NCI-H2107 (cell line): ENCODE results near the gene BRI3BP.
"Not testable (repeated sequence)": the region's sequence is repeated elsewhere in the genome, so short reads cannot be mapped to it uniquely, and the experiment has no call there.

Experiments used
- DNase-seq: peaks from one replicate; lab custom pipeline; 2025; lab: John Stamatoyannopoulos, UW

Gene BRI3BP

GRCh38 chr12:124972211-124972610, 21.2 kb upstream of the BRI3BP start:
- DNase-seq = no peak

- no peak for DNase-seq
These were observed 18.2 kb upstream of the BRI3BP start for GRCh38 chr12:124975276-124975675.

GRCh38 chr12:124976999-124977398, 16.4 kb upstream of the BRI3BP start:
- no peak for DNase-seq

GRCh38 chr12:124979568-124979967, 13.9 kb upstream of the BRI3BP start:
- DNase-seq = no peak

DNA sequence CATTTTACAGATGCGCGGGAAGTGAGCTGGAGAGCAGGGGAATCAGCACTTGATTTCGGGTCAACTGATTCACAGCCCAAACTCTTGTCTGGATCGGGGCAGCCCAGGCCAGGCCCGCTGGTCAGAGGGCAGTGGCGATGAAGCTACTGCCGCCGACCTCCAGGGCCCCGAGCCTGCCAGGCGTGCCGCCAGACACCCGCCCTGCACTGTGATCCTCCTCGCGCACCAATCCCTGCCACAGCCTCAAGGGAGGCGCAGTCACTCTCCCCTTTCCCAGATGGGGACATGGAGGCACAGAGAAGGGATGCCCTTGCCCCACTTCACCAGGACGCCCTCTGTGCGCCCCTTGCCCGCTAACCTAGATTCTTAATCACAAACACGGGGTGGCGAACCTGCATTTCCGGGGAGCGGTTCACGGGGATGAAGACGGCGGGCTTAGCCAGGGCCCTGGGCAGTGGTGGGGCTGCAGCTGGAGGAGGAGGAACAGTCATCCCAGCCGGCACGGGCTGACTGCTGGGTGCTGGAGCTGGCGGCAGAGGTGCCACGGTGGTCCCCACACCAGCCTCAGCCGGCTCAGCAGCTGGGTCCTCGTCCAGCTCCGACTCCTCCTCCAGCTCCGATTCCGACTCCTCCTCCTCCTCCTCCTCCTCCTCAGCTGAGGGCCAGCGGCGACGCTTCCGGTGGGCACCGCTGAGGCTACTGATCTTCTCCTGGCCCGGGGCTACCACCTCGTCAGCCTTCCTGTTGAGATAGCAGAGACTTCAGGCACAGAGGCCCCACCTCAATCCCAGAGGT, 13.2 kb upstream of the BRI3BP start:
- DNase-seq = no peak

GRCh38 chr12:124986876-124987275, 6.6 kb upstream of the BRI3BP start:
- not testable (repeated sequence) for DNase-seq

- DNase-seq = peak; percentile 84
These were observed 395 bp upstream of the BRI3BP start for GRCh38 chr12:124992874-124993625.

DNA sequence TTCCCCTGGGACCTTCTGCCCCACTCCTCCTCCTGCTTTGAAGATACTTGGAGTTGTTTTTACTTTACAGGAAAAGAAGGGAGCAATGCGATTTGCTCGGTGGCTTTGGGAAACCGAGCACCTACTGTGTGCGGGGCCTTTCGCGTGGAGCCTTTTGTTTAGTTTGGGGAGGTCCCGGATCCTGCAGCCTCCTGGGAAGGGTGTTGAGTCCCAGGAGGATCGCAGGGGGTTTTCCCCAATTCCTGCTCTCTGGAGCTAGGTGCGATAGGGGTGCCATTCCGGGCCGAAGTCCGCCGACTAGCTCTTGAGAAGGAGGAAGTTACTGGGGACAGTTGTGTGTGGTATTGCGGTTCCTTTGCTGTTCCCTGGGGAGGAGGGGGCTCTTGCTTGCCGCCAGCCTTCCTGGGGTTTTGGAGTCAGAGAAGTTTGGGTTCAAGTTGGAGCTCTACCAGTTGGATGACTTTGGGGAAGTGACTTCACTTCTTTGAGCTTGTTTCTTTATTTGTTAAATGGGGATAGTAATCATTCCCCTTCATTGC, 1.1 kb downstream of the BRI3BP start:
- no peak for DNase-seq

- DNase-seq = no peak
These were observed 1.9 kb downstream of the BRI3BP start for GRCh38 chr12:124995200-124995961.

DNA sequence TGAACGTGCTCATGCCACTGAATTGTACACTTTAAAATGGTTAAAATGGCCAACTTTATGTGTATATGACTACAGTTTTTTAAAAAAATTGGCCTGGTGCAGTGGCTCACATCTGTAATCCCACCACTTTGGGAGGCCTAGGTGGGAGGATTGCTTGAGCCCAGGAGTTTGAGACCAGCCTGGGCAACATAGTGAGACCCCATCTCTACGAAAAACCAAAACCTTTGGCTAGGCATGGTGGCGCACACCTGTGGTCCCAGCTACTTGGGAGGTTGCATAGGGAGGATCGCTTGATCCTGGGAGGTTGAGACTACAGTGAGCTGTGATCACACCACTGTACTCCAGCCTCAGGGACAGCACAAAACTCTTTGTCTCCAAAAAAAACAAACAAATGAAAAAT, 5.3 kb downstream of the BRI3BP start:
- DNase-seq = no peak

DNA sequence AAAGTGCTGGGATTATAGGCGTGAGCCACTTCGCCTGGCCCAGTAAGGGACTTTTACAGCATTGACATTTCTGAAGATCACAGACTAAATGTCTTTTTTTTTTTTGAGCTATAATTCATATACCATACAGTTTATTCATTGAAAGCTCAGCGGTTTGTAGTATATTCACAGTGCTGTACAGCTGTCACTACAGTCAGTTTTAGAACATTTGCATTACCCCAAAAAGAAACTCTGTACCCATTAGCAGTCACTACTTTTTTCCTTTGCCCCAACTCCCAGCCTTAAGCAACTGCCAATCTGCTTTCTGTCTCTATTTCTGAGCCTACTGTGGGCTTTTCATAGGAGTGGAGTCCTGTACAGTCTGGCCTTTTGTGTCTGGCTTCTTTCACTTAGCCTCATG, 8.2 kb downstream of the BRI3BP start:
- no peak for DNase-seq

DNA sequence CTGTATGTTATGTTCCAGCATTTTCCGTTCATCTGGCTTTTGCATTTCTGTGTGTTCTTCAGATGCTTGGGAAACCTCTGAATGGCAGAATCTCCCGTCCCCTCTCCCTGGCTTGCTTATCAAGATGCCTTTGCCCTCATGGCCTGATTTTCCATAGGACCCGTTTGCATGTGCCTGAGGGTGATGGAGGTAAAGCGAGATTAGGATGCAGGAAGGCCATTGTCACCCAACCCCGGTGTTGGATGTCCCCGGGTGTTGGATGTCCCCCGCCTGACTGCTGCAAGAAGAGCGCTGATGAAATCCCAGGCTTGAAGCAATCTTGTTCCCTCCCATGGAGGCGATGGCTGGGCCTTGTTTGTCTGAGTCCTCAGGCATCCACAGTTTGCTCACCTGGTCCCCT, 9.6 kb downstream of the BRI3BP start:
- DNase-seq = no peak

GRCh38 chr12:125004621-125005020, 11.2 kb downstream of the BRI3BP start:
- no peak for DNase-seq

DNA sequence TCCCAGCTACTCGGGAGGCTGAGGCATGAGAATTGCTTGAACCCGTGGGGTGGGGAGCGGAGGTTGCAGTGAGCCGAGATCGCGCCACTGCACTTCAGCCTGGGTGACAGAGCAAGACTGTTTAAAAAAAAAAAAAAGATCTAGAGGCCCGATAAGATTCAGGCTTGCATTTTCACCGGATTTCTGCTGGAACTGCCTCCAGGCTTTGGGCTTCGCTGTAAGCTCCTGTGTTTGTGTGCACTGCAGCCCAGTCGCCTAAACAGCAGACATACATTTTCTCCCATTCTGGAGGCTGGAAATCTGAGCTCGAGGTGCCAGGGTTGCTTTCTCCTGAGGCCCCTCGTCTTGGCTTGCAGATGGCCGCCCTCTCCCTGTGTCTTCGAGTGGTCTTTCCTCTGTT, 12.2 kb downstream of the BRI3BP start:
- no peak for DNase-seq

- DNase-seq = peak; percentile 80
These were observed 12.9 kb downstream of the BRI3BP start for GRCh38 chr12:125006365-125006764.

DNA sequence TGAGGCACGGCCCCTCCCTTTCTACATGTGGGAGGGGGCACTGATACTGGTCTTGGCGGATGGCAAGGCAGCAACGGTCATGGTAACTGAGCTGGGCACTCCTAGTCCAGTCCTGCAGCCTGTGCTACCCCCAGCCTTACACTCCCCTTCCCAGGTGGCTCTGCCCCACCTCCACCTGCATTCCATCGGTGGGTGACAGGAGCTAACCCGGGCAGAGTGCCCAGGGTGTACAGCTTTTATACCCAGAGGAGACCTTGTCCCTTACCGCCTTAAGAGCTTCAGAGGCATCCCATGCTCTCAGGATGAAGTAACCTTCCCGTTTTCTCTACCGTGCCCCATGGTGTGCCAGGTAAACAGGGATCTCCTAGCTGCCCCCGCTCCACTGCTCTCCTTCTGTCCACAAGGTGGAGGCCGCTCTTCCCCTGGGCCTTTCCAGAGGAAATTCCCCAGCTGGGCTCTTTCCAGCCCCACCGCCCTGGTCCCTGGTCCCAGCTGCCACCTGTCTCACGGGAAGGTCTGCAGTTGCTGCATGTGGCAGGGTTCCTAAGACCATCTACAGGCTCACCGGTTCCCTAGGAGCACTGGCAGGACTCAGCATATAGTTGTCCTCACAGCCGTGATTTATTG, 20.5 kb downstream of the BRI3BP start:
- peak; percentile 58 for DNase-seq

DNA sequence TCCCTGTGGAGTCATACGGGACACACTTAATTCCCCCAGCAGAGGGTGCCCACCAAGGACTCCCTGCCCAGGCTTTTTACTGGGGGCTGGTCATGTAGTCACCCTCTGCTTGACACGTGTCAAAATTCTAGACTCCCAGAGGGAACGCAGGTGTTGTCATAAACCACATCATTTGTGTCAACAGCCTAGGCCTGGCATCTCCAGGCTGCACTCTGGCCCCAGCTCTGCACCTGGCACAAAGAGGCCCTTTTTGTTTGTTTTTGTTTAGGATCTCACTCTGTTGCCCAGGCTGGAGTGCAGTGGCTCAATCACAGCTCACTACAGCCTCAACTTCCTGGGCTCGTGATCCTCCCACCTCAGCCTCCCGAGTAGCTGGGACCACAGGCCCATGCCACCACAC, 21.1 kb downstream of the BRI3BP start:
- DNase-seq = peak; percentile 72

DNA sequence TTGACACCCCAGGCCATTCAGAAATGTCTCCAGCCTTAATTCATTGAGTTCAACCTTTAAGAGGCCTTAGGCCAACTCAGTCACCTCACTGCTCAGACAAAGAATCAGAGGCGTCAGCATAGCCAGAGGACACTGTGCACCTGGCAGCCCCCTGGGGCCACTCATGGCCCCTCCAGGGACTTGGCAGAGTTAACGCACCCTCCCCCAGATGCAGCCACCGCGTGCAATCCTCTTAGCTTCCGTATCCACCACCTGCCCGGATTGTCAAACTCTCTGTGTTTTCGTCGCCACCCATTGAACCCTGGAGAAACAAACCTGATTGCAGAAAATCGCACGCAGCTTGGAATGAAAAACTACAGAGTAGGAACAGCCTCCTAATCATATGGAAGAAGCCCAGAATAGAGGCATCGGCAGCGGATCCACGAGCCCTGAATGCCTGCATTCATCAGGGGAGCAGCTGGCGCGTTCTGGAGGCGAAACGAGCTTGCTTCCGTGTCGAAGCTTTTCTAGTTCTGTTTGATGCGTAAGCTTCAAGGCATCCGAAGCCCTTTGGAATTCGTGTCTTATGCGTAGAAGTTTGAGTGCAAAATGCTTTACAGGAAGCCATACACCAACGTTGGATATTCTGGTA, 22.4 kb downstream of the BRI3BP start:
- peak; percentile 89 for DNase-seq

GRCh38 chr12:125017801-125018200, 24.4 kb downstream of the BRI3BP start:
- no peak for DNase-seq

- no peak for DNase-seq
These were observed 24.9 kb downstream of the BRI3BP start for GRCh38 chr12:125018356-125018755.

DNA sequence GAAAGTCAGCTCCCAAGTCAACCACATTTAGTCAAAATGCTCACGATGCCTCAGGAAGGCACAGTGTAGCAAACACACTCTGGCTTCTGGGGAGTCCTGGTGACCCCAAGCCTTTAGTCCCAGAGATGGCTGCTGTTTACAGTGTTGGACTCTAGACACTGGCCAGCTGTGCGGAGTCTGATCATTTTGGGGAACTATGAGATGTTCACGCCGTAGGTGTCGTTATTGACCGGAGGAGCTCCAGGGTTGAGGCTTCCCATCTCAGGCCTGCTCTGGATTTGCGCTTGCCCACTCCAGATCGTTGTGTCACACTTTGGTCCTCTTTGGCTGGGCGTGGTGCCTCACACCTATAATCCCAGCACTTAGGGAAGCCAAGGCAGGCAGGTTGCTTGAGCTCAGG, 27.7 kb downstream of the BRI3BP start:
- DNase-seq = no peak
